ENCODE measurements around the gene CASZ1.

- TF ChIP-seq CTCF (IDR thresholded peaks at IDR 0.05) (peak; percentile 53), EZH2 (IDR thresholded peaks at IDR 0.05) (no peak)
Measured at GRCh38 chr1:10788592-10789006, 7.8 kb downstream of the CASZ1 start.

All from neural progenitor cell (in vitro differentiated cells).